AG04449 (cell line): ENCODE measurements around the gene GCSH.

Experiments used
- CTCF ChIA-PET: fragments of 350-600 bp; formaldehyde crosslinking; extraction: SDS; loops from one replicate; lab custom pipeline; 2021; ENCODE audit warnings: antibody characterized with exemption; lab: Yijun Ruan, JAX
- POLR2A ChIA-PET: fragments of 400-600, 350-600 bp; formaldehyde crosslinking; extraction: SDS; loops from one replicate; lab custom pipeline; 2020; ENCODE audit warnings: antibody characterized with exemption, inconsistent platforms; lab: Yijun Ruan, JAX
- DNase-seq: peaks from one replicate; pipeline ENCODE4 v3.0.0-alpha.2; 2010; ENCODE audit warnings: low read depth, low spot score
- H3K4me3 ChIP-seq: 2 replicates; pipeline ENCODE4 v1.5.1; 2011; ENCODE audit warnings: low read depth, mild to moderate bottlenecking, control low read depth, low read length
- TF ChIP-seq, protein P1 (sequence below): IDR thresholded peaks from one replicate; pipeline ENCODE4 v1.5.1; 2011; ENCODE audit warnings: mild to moderate bottlenecking, moderate library complexity, low read length, control low read depth, inconsistent platforms; ENCODE audit not compliant: insufficient read depth; ENCODE audit errors: missing control alignments

Gene GCSH

GRCh38 chr16:81095953-81096714 is at the start of gene GCSH:
Gene GCSH (minus strand): TSS chr16:81096395. CDS start chr16:81096278, 117 bp downstream.
- CTCF ChIA-PET: no interaction called here
- POLR2A ChIA-PET: no interaction called here
- TF ChIP-seq, protein P1, sequence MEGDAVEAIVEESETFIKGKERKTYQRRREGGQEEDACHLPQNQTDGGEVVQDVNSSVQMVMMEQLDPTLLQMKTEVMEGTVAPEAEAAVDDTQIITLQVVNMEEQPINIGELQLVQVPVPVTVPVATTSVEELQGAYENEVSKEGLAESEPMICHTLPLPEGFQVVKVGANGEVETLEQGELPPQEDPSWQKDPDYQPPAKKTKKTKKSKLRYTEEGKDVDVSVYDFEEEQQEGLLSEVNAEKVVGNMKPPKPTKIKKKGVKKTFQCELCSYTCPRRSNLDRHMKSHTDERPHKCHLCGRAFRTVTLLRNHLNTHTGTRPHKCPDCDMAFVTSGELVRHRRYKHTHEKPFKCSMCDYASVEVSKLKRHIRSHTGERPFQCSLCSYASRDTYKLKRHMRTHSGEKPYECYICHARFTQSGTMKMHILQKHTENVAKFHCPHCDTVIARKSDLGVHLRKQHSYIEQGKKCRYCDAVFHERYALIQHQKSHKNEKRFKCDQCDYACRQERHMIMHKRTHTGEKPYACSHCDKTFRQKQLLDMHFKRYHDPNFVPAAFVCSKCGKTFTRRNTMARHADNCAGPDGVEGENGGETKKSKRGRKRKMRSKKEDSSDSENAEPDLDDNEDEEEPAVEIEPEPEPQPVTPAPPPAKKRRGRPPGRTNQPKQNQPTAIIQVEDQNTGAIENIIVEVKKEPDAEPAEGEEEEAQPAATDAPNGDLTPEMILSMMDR: no peak
- H3K4me3 ChIP-seq: peak within 1 kb of the TSS; percentile 75
- peak; percentile 87 for DNase-seq

DNA sequence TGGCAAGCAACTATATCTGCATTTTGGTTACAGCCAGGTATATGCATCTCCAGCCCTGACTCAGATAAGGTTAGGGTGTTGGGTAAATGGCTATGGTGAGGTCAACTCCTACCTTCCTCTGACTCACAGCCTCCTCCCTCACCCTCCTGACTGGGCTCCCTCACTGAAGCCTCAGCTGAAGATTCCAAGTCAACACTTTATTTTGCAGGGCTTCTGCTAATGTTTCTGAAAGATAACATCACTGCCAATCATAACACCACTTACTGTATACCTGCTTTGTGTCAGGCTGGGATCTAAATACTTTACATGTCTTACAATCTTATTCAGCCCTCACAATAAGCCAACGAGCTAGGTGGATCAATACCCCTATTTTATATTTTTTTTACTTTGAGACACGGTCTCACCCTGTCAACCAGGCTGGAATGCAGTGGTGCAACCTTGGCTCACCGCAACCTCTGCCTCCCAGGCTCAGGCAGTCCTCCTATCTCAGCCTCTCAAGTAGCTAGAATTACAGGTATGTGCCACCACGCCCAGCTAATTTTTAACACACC is 47.8 kb upstream of the GCSH start:
- ChIA-PET POLR2A (no interaction called here), CTCF (no interaction called here)
- no peak for DNase-seq
- H3K4me3 ChIP-seq: no peak overlapping the region
- TF ChIP-seq, protein P1: no peak

- ChIA-PET POLR2A (no interaction called here), CTCF (interaction anchor here (1.2 kb wide), 1 partner anchor 62 kb away, joined by 3 read pairs; no protein-coding TSS in a partner anchor)
- TF ChIP-seq, protein P1: no peak
- no peak overlapping the region for H3K4me3 ChIP-seq
- no peak for DNase-seq
These were observed 46.7 kb upstream of the GCSH start for GRCh38 chr16:81142864-81143263.

GRCh38 chr16:81140930-81141780 is 45.0 kb upstream of the GCSH start:
- DNase-seq: no peak
- ChIA-PET CTCF (no interaction called here), POLR2A (interaction anchor here (0.6 kb wide), 1 partner anchor 178 kb away, joined by 4 read pairs; no protein-coding TSS in a partner anchor)
- no peak overlapping the region for H3K4me3 ChIP-seq
- TF ChIP-seq, protein P1: peak; percentile 9

GRCh38 chr16:81138831-81139557 is 42.8 kb upstream of the GCSH start:
- DNase-seq: no peak
- ChIA-PET POLR2A (interaction anchor here (0.5 kb wide), 1 partner anchor 10 kb away, joined by 3 read pairs; no protein-coding TSS in a partner anchor), CTCF (interaction anchor here (0.6 to 1.4 kb wide), 2 partner anchors 19 to 66 kb away, joined by 3 read pairs; no protein-coding TSS in a partner anchor)
- TF ChIP-seq, protein P1: no peak
- no peak overlapping the region for H3K4me3 ChIP-seq
